Measurements from ENCODE around the gene KIAA0040. TPM values are rescaled to one million over a fixed set of nuclear protein-coding genes. Genes with fewer than 3 reads are reported as not detected.

KIAA0040 gene
- total RNA-seq, 1 experiment from 2014 or later: 32.4 TPM

GRCh38 chr1:175120511-175120910, 72.1 kb downstream of the KIAA0040 start:
- no peak overlapping the region for H3K4me2 ChIP-seq (ENCODE audit: low read length)
- intact Hi-C loops (cut with micrococcal nuclease): no loop called here

GRCh38 chr1:175118375-175119367, 73.9 kb downstream of the KIAA0040 start:
- RAD21 ChIA-PET (ENCODE audit: low non-redundant PET in 1 of 2, low total read pairs in 2 of 2, uncharacterized antibody in 2 of 2, unreplicated experiment in 2 of 2): no interaction called here
- CTCF ChIA-PET: no interaction called here
- DNase-seq (ENCODE audit: low read depth, low spot score): no peak
- no peak overlapping the region for H3K27ac ChIP-seq (ENCODE audit: low read depth, low read length)
- BruUV-seq (replicated peaks): no TSS peak
- no peaks in the 10 kb centered on the region for H3K27me3 ChIP-seq (ENCODE audit: insufficient read depth, low read length)
- H4K20me1 ChIP-seq (ENCODE audit: insufficient read depth): no peaks in the 10 kb centered on the region
- POLR2A ChIA-PET: no interaction called here
- no peaks in the 10 kb centered on the region for H3K79me2 ChIP-seq (ENCODE audit: insufficient read depth, low read length)
- no peak for ATAC-seq
- H3K4me1 ChIP-seq (ENCODE audit: control insufficient read depth in 1 of 2, insufficient read depth in 2 of 2, low read length in 2 of 2): no peaks in the 10 kb centered on the region
- no peak overlapping the region for H3K4me2 ChIP-seq (ENCODE audit: low read length)
- no peaks in the 10 kb centered on the region for H3K36me3 ChIP-seq (ENCODE audit: control insufficient read depth in 1 of 2, insufficient read depth in 2 of 2, low read length in 2 of 2)
- H3K4me3 ChIP-seq (replicated peaks in 1 of 2; ENCODE audit: low read depth in 1 of 2, low read length in 2 of 2): no peak overlapping the region
- no peaks in the 10 kb centered on the region for H3K9me3 ChIP-seq (ENCODE audit: control insufficient read depth in 1 of 2, insufficient read depth in 1 of 2, low read depth in 1 of 2, low read length in 2 of 2)
- H3K9me2 ChIP-seq (ENCODE audit: insufficient read depth): no peaks in the 10 kb centered on the region
- intact Hi-C loops (cut with micrococcal nuclease): no loop called here
- no peak overlapping the region for H2AFZ ChIP-seq (ENCODE audit: low read depth, low read length, poor library complexity, severe bottlenecking)
- no peak overlapping the region for H3K9ac ChIP-seq (ENCODE audit: low read length)
- TF ChIP-seq ZNF274 (IDR thresholded peaks at IDR 0.05; ENCODE audit: low read depth, low read length): no peak
- TF ChIP-seq ZFX (IDR thresholded peaks at IDR 0.05): no peak
- no peak for TF ChIP-seq MAX (IDR thresholded peaks at IDR 0.05)
- TF ChIP-seq EZH2phosphoT487 (IDR thresholded peaks at IDR 0.05; ENCODE audit: borderline replicate concordance): no peak
- no peak for TF ChIP-seq TCF7L2 (IDR thresholded peaks at IDR 0.05; ENCODE audit: borderline replicate concordance, extremely low read depth, insufficient read depth, insufficient read length)
- no peak for TF ChIP-seq RAD21 (IDR thresholded peaks at IDR 0.05; ENCODE audit: low read depth)
- TF ChIP-seq POLR2A (IDR thresholded peaks at IDR 0.05; ENCODE audit: borderline replicate concordance, extremely low read depth, insufficient read depth, insufficient read length): no peak
- TF ChIP-seq, protein P1, sequence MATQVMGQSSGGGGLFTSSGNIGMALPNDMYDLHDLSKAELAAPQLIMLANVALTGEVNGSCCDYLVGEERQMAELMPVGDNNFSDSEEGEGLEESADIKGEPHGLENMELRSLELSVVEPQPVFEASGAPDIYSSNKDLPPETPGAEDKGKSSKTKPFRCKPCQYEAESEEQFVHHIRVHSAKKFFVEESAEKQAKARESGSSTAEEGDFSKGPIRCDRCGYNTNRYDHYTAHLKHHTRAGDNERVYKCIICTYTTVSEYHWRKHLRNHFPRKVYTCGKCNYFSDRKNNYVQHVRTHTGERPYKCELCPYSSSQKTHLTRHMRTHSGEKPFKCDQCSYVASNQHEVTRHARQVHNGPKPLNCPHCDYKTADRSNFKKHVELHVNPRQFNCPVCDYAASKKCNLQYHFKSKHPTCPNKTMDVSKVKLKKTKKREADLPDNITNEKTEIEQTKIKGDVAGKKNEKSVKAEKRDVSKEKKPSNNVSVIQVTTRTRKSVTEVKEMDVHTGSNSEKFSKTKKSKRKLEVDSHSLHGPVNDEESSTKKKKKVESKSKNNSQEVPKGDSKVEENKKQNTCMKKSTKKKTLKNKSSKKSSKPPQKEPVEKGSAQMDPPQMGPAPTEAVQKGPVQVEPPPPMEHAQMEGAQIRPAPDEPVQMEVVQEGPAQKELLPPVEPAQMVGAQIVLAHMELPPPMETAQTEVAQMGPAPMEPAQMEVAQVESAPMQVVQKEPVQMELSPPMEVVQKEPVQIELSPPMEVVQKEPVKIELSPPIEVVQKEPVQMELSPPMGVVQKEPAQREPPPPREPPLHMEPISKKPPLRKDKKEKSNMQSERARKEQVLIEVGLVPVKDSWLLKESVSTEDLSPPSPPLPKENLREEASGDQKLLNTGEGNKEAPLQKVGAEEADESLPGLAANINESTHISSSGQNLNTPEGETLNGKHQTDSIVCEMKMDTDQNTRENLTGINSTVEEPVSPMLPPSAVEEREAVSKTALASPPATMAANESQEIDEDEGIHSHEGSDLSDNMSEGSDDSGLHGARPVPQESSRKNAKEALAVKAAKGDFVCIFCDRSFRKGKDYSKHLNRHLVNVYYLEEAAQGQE (IDR thresholded peaks at IDR 0.05; ENCODE audit: low read depth): no peak
- no peak for TF ChIP-seq POLR2AphosphoS5 (IDR thresholded peaks at IDR 0.05; ENCODE audit: low read depth, low read length)
- TF ChIP-seq ATF3 (IDR thresholded peaks at IDR 0.05): no peak

More at GRCh38 chr1:175120511-175120910, 72.1 kb downstream of the KIAA0040 start:
- ChIA-PET CTCF (interaction anchor here (0.6 kb wide), 1 partner anchor 26 kb away, joined by 4 read pairs; no protein-coding TSS in a partner anchor), RAD21 (ENCODE audit: low non-redundant PET in 1 of 2, low total read pairs in 2 of 2, uncharacterized antibody in 2 of 2, unreplicated experiment in 2 of 2) (no interaction called here), POLR2A (no interaction called here)
- ATAC-seq (no peak), DNase-seq (ENCODE audit: low read depth, low spot score) (no peak)
- no peaks in the 10 kb centered on the region for H3K36me3 ChIP-seq (ENCODE audit: control insufficient read depth in 1 of 2, insufficient read depth in 2 of 2, low read length in 2 of 2)
- no peak overlapping the region for H3K27ac ChIP-seq (ENCODE audit: low read depth, low read length)
- H3K4me3 ChIP-seq (replicated peaks in 1 of 2; ENCODE audit: low read depth in 1 of 2, low read length in 2 of 2): no peak overlapping the region
- H3K9me3 ChIP-seq (ENCODE audit: control insufficient read depth in 1 of 2, insufficient read depth in 1 of 2, low read depth in 1 of 2, low read length in 2 of 2): no peaks in the 10 kb centered on the region
- TF ChIP-seq FOSL1 (IDR thresholded peaks at IDR 0.05; ENCODE audit: low read depth) (no peak), RAD21 (IDR thresholded peaks at IDR 0.05; ENCODE audit: low read depth) (no peak), MAX (IDR thresholded peaks at IDR 0.05) (no peak), SIN3A (IDR thresholded peaks at IDR 0.05; ENCODE audit: low read depth) (no peak), SRF (IDR thresholded peaks at IDR 0.05; ENCODE audit: low read depth) (no peak), ELF1 (IDR thresholded peaks at IDR 0.05; ENCODE audit: borderline replicate concordance, low read depth) (no peak), TCF7L2 (IDR thresholded peaks at IDR 0.05; ENCODE audit: borderline replicate concordance, extremely low read depth, insufficient read depth, insufficient read length) (no peak), ZFX (IDR thresholded peaks at IDR 0.05) (no peak), ZNF274 (IDR thresholded peaks at IDR 0.05; ENCODE audit: low read depth, low read length) (no peak)
- H3K4me1 ChIP-seq (ENCODE audit: control insufficient read depth in 1 of 2, insufficient read depth in 2 of 2, low read length in 2 of 2): no peaks in the 10 kb centered on the region
- BruUV-seq (replicated peaks): no TSS peak
- H3K9ac ChIP-seq (ENCODE audit: low read length): no peak overlapping the region
- no peaks in the 10 kb centered on the region for H3K27me3 ChIP-seq (ENCODE audit: insufficient read depth, low read length)
- H2AFZ ChIP-seq (ENCODE audit: low read depth, low read length, poor library complexity, severe bottlenecking): no peak overlapping the region
- no peaks in the 10 kb centered on the region for H4K20me1 ChIP-seq (ENCODE audit: insufficient read depth)
- no peaks in the 10 kb centered on the region for H3K79me2 ChIP-seq (ENCODE audit: insufficient read depth, low read length)
- H3K9me2 ChIP-seq (ENCODE audit: insufficient read depth): no peaks in the 10 kb centered on the region

Measured in HCT116 (cell line).